IPS-15b (cell line): ENCODE measurements around the gene UBE2E3.

ENCODE experiments used
- H3K27me3 ChIP-seq: one replicate; pipeline ENCODE4 v1.6.1; 2013; ENCODE audit warnings: low read length; ENCODE audit not compliant: control insufficient read depth, insufficient read depth
- H3K36me3 ChIP-seq: one replicate; pipeline ENCODE4 v1.6.1; 2013; ENCODE audit warnings: low read length; ENCODE audit not compliant: control insufficient read depth, insufficient read depth
- H3K4me1 ChIP-seq: one replicate; pipeline ENCODE4 v1.6.1; 2013; ENCODE audit warnings: mild to moderate bottlenecking, low read length; ENCODE audit not compliant: control insufficient read depth, insufficient read depth
- H3K4me3 ChIP-seq: one replicate; pipeline ENCODE4 v1.5.1; 2013; ENCODE audit warnings: low read depth, low read length
- H3K9ac ChIP-seq: one replicate; pipeline ENCODE4 v1.6.1; 2013; ENCODE audit warnings: low read depth, mild to moderate bottlenecking, low read length
- H3K9me3 ChIP-seq: one replicate; pipeline ENCODE4 v1.6.1; 2013; ENCODE audit warnings: mild to moderate bottlenecking, low read length; ENCODE audit not compliant: control insufficient read depth, insufficient read depth

The UBE2E3 gene

DNA sequence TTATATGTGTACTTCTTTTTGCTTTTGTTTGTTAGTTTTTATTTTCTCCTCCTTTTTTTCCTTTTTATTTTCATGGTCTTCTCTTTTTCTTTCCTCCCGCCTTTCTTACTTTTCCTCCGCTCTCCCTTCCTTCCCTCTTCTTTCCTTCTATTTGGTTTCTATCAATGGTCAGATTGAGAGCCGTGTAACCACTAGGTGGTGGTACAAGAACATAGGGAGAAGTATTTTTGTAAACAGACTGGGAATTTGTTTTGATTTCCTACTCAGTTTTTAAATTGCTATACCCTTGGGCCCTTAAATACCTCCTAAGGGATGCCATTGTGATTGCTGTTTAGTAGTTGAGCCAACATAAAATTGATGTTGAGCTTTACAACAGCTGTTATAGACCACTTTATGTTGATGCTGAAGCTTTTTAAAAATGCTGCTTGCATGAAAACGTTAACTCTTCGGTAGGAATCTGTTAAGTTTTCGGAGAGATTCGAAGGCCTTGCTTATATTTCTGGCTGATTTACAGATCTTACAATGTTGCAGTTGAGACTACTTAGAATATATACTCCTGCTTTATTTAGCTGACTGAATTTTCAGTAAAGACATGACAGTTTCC, 124.2 kb downstream of the UBE2E3 start:
- no peak overlapping the region for H3K4me3 ChIP-seq

DNA sequence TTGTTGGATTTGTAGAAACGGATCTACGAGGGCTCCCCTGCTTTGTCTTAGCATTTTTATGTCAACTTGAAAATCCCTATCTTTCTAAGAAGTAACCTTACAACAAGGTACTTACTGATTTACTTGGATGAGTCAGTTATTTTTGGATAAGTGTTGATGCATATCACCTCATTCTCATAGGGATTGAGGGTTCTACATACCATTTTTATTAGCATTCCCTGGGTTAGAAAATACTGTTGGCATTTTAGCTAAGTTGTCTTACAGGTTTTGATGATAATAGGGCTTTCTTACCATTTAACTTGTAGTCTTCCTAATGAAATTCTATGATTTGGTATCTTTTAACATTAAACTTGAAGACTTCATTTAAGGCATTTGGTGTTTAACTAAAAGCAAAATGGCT, 125.2 kb downstream of the UBE2E3 start:
- H3K27me3 ChIP-seq, result no peaks in the 10 kb centered on the region
- H3K9ac ChIP-seq, result no peak overlapping the region
- no peaks in the 10 kb centered on the region for H3K36me3 ChIP-seq
- no peaks in the 10 kb centered on the region for H3K9me3 ChIP-seq
- H3K4me3 ChIP-seq, result no peak overlapping the region
- peaks cover 13% of the 10 kb centered on the region for H3K4me1 ChIP-seq

More for the DNA sequence above, 124.2 kb downstream of the UBE2E3 start:
- peaks cover 13% of the 10 kb centered on the region for H3K4me1 ChIP-seq
- no peaks in the 10 kb centered on the region for H3K9me3 ChIP-seq
- no peak overlapping the region for H3K9ac ChIP-seq
- H3K27me3 ChIP-seq, result no peaks in the 10 kb centered on the region
- H3K36me3 ChIP-seq, result no peaks in the 10 kb centered on the region

DNA sequence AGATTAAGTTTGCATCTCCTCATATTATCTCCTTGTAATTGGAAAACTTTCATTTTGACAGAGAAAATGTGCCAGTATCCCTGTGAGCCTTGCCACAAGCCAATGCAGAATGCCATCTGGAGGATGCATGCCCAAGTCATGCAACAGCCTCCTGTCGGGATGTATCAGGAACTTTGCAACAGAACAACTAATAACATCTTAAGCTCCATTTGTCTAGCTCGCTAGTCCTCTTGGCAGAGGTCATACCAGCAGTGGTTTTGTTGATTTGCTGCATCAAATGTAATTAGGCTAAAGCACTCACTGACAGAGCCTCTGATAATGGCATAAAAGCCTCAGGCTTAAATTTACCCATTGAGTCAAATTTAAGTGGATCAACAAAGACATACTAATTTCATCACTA, 125.8 kb downstream of the UBE2E3 start:
- H3K36me3 ChIP-seq, result no peaks in the 10 kb centered on the region
- H3K27me3 ChIP-seq, result no peaks in the 10 kb centered on the region
- no peaks in the 10 kb centered on the region for H3K9me3 ChIP-seq
- no peak overlapping the region for H3K9ac ChIP-seq
- H3K4me1 ChIP-seq, result peaks cover 13% of the 10 kb centered on the region
- no peak overlapping the region for H3K4me3 ChIP-seq

DNA sequence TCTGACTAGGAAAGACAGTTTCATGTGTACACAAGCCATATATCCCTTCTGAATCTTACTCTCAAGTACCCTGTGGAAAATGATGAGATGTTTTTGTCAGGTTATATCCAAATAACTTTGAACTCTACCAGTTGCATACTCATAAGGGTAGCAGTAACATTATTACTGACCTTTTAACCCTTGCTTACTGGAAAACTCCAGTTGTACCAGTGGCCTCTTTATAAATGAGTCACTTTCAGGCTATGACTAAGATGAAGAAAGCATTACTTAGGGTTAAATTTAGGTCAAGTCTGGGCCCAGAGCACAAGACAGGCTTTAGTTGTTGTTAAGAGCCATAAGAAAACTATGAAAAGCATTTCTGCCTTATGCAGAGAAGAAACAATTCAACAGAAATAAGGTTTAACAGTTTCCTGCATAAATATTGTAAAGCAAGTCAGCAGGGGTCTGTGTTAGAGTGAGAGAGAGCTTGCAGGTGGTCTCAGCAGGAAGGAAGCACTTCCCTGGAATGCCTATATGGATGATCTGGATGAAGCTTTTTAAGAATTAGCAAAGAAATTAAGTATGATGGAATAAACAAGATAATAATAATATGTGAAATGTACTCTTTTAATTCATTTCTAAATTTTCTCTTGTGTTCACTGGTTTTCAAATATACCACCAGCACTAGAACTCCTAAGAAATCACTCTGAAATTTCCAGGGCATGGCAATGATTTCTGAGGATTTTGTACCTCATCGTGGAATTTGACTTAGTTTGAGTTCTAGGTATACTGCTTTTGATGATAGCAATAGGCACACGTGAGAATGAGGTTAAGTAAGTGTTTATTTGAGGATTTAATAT, 126.6 kb downstream of the UBE2E3 start:
- Histone ChIP-seq H3K27me3 (no peaks in the 10 kb centered on the region), H3K36me3 (no peaks in the 10 kb centered on the region), H3K4me3 (no peak overlapping the region), H3K4me1 (peaks cover 13% of the 10 kb centered on the region), H3K9me3 (no peaks in the 10 kb centered on the region), H3K9ac (no peak overlapping the region)

DNA sequence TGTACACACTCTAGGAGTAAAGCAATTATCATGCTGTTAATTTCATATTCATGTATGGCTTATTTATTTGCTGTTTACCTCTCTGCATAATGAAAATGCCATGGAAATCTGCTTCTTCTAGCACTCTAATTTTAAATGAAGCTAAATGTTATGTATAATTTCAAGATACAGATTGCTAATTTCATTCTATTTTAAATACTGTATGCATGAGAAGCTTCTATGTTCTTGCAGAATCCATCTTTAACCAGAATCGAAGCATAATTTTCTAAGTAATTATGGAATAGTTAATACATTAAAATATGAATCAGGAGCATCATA, 127.2 kb downstream of the UBE2E3 start:
- Histone ChIP-seq H3K4me1 (peaks cover 13% of the 10 kb centered on the region), H3K4me3 (no peak overlapping the region), H3K9me3 (no peaks in the 10 kb centered on the region), H3K36me3 (no peaks in the 10 kb centered on the region), H3K27me3 (no peaks in the 10 kb centered on the region), H3K9ac (no peak overlapping the region)

DNA sequence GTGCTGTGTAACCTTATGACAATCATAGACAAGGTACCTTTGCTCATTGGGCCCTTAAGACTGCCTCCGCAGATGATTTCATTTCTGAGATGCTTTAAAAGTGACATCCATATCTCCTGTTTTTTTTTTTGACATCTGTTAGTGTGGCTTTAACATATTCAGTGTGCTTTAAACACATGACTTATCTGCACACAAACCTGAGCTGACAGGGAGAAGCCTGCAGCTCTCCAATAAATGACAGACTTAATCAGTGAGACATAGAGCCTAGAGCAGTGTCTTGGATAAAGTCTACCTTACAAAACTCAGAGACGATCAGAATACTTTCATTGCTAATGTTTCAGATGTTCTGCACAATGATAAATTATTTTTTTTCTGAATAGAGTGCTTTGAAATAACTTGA, 130.7 kb downstream of the UBE2E3 start:
- H3K36me3 ChIP-seq, result no peaks in the 10 kb centered on the region
- no peaks in the 10 kb centered on the region for H3K27me3 ChIP-seq
- no peaks in the 10 kb centered on the region for H3K9me3 ChIP-seq
- no peak overlapping the region for H3K9ac ChIP-seq
- H3K4me3 ChIP-seq, result no peak overlapping the region
- peaks cover 7% of the 10 kb centered on the region for H3K4me1 ChIP-seq

DNA sequence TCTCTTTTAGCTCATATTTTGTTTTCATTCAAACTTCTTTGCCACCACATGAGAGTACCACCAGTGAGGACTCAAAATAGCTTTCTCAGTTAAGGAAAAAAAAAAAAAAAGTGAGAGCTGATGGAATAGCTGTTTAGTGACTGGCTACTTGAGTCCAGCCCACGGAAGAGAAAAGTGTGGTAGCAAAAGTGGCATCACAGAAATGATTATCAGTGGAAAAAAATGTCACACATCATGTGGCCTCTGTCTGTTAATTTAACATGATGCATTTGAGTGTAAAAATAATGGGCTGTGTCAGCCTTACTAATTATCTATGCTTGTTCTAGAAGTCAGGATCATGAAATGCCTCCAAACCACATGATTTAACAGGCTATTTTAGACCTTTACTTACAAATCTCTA, 132.5 kb downstream of the UBE2E3 start:
- no peaks in the 10 kb centered on the region for H3K27me3 ChIP-seq
- H3K4me3 ChIP-seq, result no peak overlapping the region
- no peaks in the 10 kb centered on the region for H3K4me1 ChIP-seq
- H3K9me3 ChIP-seq, result no peaks in the 10 kb centered on the region
- H3K9ac ChIP-seq, result no peak overlapping the region
- H3K36me3 ChIP-seq, result no peaks in the 10 kb centered on the region
